Hematopoietic multipotent progenitor cell (in vitro differentiated cells): ENCODE measurements around the gene TMED6. TPM values are rescaled to one million over a fixed set of nuclear protein-coding genes. Genes with fewer than 3 reads are reported as not detected.
"Not testable (repeated sequence)": the region's sequence is repeated elsewhere in the genome, so short reads cannot be mapped to it uniquely, and the experiment has no call there.

Source experiments
- DNase-seq, 3 donors: peaks; one replicate each; pipeline ENCODE4 v3.0.0-alpha.2; 2011 to 2015; ENCODE audit warnings: low read depth in 2 of 3, low spot score in 2 of 3
- total RNA-seq: library from RNA; depleted of rRNA; stranded (reverse); fragments of >200 nt; gene quantifications from one replicate; pipeline ENCODE4 v1.2.3, GENCODE V29; 2012

The TMED6 gene
- total RNA-seq, 1 donor, result under 0.01 TPM

GRCh38 chr16:69363281-69363717, 11.7 kb upstream of the TMED6 start:
- DNase-seq, result no peak

GRCh38 chr16:69360070-69360469, 8.5 kb upstream of the TMED6 start:
- DNase-seq, result not testable (repeated sequence)

GRCh38 chr16:69350536-69351133, 951 bp downstream of the TMED6 start:
- no peak for DNase-seq

- DNase-seq, result no peak
These were observed 2.0 kb downstream of the TMED6 start for GRCh38 chr16:69349536-69349935.

- DNase-seq, result no peak
These were observed 3.4 kb downstream of the TMED6 start for GRCh38 chr16:69348222-69348621.

GRCh38 chr16:69346683-69347082, 4.9 kb downstream of the TMED6 start:
- DNase-seq, result no peak

GRCh38 chr16:69345923-69346322, 5.7 kb downstream of the TMED6 start:
- DNase-seq, result peak in 1 of 3 donors; percentile 21

GRCh38 chr16:69344171-69344570, 7.4 kb downstream of the TMED6 start:
- DNase-seq, result no peak

GRCh38 chr16:69340095-69340644, 11.4 kb downstream of the TMED6 start:
- no peak for DNase-seq

- DNase-seq, result peak; percentile 89 to 97 (median 97)
These were observed 12.1 kb downstream of the TMED6 start, which contains the start of the genes COG8 and NIP7 for GRCh38 chr16:69339289-69340094. Gene COG8 (minus strand): TSS chr16:69339564. CDS start chr16:69339552, 12 bp downstream. Gene NIP7 (plus strand): TSS chr16:69339772. CDS start chr16:69339830, 58 bp downstream.

- no peak for DNase-seq
These were observed 12.9 kb downstream of the TMED6 start for GRCh38 chr16:69338557-69339288.

- no peak for DNase-seq
These were observed 16.9 kb downstream of the TMED6 start for GRCh38 chr16:69334696-69335095.

GRCh38 chr16:69330286-69331109, 21.1 kb downstream of the TMED6 start, which contains the start of gene PDF:
Gene PDF (minus strand): TSS chr16:69330588. CDS start chr16:69330570, 18 bp downstream.
- peak; percentile 64 to 85 (median 67) for DNase-seq

GRCh38 chr16:69329369-69330285, 22.0 kb downstream of the TMED6 start:
- peak in 1 of 3 donors; percentile 15 for DNase-seq

GRCh38 chr16:69328854-69329316, 22.7 kb downstream of the TMED6 start:
- DNase-seq, result no peak

- no peak for DNase-seq
These were observed 23.8 kb downstream of the TMED6 start for GRCh38 chr16:69327585-69328310.

- DNase-seq, result no peak
These were observed 25.3 kb downstream of the TMED6 start for GRCh38 chr16:69326172-69326873.
